Brain microvascular endothelial cell (primary cell): ENCODE data around the gene QRICH2.
"Not testable (repeated sequence)": the region's sequence is repeated elsewhere in the genome, so short reads cannot be mapped to it uniquely, and the experiment has no call there.

Experiments
- DNase-seq: peaks from one replicate; pipeline ENCODE4 v3.0.0-alpha.2; 2020
- H3K27ac ChIP-seq: fragments of 250-450 bp; sonication (Bioruptor Pico); 2 replicates; pipeline ENCODE4 v1.5.1; 2020; ENCODE audit warnings: mild to moderate bottlenecking, moderate library complexity
- H3K27me3 ChIP-seq: fragments of 250-450 bp; sonication (Bioruptor Pico); replicated peaks from 2 replicates; pipeline ENCODE4 v1.5.1; 2020; ENCODE audit warnings: mild to moderate bottlenecking
- H3K36me3 ChIP-seq: fragments of 250-450 bp; sonication (Bioruptor Pico); replicated peaks from 2 replicates; pipeline ENCODE4 v1.5.1; 2020; ENCODE audit warnings: mild to moderate bottlenecking
- H3K4me3 ChIP-seq: 2 replicates; pipeline ENCODE4 v1.5.1; 2011; ENCODE audit warnings: low read depth, mild to moderate bottlenecking, control low read depth, low read length, moderate library complexity
- CTCF ChIP-seq: IDR thresholded peaks from 2 replicates; pipeline ENCODE4 v1.5.1; 2011; ENCODE audit warnings: low read depth, mild to moderate bottlenecking, moderate library complexity, low read length, control low read depth, inconsistent platforms; ENCODE audit errors: missing control alignments
- in situ Hi-C: cut with HindIII; loops from 2 replicates; pipeline ENCODE4 v1.10.0; 2017; ENCODE audit warnings: low sequenced_read_pairs, low pct_ligation_motif_present

The QRICH2 gene

GRCh38 chr17:76353599-76354316, 45.7 kb upstream of the QRICH2 start, which contains the start of gene PRPSAP1:
PRPSAP1 (minus strand) TSS chr17:76353916; CDS start chr17:76353703, 213 bp downstream.
- TF ChIP-seq CTCF: peak; percentile 66
- no peaks in the 10 kb centered on the region for H3K36me3 ChIP-seq
- no peaks in the 10 kb centered on the region for H3K27me3 ChIP-seq
- H3K4me3 ChIP-seq: peak within 1 kb of the TSS; percentile 86
- peak within 1 kb of the TSS; percentile 97 for H3K27ac ChIP-seq
- peak; percentile 84 for DNase-seq
- in situ Hi-C loops: no loop called here

GRCh38 chr17:76353004-76353598, 45.0 kb upstream of the QRICH2 start:
- H3K4me3 ChIP-seq: peak overlapping the region; percentile 86
- TF ChIP-seq CTCF: no peak
- in situ Hi-C loops: no loop called here
- H3K36me3 ChIP-seq: no peaks in the 10 kb centered on the region
- H3K27ac ChIP-seq: peak overlapping the region; percentile 97
- DNase-seq: no peak
- no peaks in the 10 kb centered on the region for H3K27me3 ChIP-seq

GRCh38 chr17:76351526-76352071, 43.5 kb upstream of the QRICH2 start:
- no peak for DNase-seq
- no peaks in the 10 kb centered on the region for H3K27me3 ChIP-seq
- no peak for TF ChIP-seq CTCF
- in situ Hi-C loops: no loop called here
- peak overlapping the region; percentile 9 for H3K4me3 ChIP-seq
- H3K27ac ChIP-seq: no peak overlapping the region
- H3K36me3 ChIP-seq: peaks cover 7% of the 10 kb centered on the region

GRCh38 chr17:76350463-76350862, 42.4 kb upstream of the QRICH2 start:
- in situ Hi-C loops: no loop called here
- no peak for TF ChIP-seq CTCF
- Histone ChIP-seq H3K36me3 (peaks cover 12% of the 10 kb centered on the region), H3K27ac (no peak overlapping the region), H3K27me3 (no peaks in the 10 kb centered on the region), H3K4me3 (no peak overlapping the region)
- no peak for DNase-seq

GRCh38 chr17:76346936-76347335, 38.9 kb upstream of the QRICH2 start:
- peaks cover 31% of the 10 kb centered on the region for H3K36me3 ChIP-seq
- H3K27me3 ChIP-seq, H3K4me3 ChIP-seq, DNase-seq, H3K27ac ChIP-seq, in situ Hi-C loops: not testable (repeated sequence)

- in situ Hi-C loops: no loop called here
- peaks cover 39% of the 10 kb centered on the region for H3K36me3 ChIP-seq
- DNase-seq: no peak
- H3K27me3 ChIP-seq: no peaks in the 10 kb centered on the region
- TF ChIP-seq CTCF: no peak
- no peak overlapping the region for H3K4me3 ChIP-seq
- H3K27ac ChIP-seq: no peak overlapping the region
Observed at GRCh38 chr17:76345377-76345974, 37.4 kb upstream of the QRICH2 start.
